ENCODE data around the gene CCDC15.
A peak's percentile ranks its signal among the peaks of the same experiment; 100 is the strongest.

CCDC15 gene, protein sequence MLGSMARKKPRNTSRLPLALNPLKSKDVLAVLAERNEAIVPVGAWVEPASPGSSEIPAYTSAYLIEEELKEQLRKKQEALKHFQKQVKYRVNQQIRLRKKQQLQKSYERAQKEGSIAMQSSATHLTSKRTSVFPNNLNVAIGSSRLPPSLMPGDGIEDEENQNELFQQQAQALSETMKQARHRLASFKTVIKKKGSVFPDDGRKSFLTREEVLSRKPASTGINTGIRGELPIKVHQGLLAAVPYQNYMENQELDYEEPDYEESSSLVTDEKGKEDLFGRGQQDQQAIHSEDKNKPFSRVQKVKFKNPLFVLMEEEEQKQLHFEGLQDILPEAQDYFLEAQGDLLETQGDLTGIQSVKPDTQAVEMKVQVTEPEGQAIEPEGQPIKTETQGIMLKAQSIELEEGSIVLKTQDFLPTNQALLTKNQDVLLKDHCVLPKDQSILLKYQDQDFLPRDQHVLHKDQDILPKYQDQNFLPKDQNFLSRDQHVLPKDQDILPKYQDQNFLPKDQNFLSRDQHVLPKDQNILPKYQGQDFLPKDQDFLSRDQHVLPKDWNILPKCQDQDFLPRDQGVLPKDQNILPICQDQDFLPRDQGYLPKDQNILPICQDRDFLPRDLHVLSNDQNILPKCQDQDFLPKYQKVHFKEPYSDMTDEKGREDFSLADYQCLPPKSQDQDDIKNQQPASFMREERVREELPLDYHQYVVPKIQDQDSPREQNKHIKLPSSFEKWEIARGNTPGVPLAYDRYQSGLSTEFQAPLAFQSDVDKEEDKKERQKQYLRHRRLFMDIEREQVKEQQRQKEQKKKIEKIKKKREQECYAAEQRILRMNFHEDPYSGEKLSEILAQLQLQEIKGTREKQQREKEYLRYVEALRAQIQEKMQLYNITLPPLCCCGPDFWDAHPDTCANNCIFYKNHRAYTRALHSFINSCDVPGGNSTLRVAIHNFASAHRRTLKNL

DNA sequence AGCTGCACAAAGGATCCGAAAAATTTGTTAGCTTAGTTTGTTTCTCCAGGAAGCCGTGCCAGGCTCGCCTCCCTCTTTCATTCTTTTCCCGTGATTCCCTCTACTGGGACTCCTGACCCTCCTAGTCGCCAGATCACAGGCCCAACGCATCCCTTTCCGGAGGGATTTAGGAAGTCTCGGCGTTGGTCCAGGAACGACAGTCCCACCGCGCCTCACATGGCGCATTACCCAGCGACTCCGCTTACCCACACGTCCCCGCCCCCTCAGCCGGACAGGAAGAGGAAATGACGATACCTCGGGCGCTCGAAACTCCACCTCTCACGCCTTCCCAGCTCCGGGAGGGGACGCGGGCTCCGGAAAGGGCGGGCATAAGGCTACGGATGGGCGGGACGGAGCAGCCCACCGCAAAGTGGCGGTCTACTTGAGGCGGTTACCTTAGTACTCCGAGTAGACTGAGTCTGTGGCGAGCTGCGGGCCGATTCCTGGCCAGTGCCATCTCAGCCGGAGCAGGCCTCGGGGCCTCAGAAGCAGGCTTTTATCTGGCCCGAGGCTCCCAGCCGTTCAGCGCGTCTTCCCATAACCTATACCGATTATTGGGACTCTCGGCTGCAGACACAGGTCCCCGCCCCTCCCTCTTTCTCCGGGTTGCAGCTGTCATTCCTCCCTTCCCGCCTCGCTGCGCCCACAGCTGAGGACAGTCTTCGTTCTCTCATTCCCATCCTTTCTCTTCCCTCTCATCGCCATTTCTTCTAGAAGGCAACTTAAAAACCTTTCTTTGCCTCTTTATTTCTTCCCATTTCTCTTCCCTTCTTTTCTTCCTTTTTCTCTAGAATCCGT, at the start of gene CCDC15:
Gene CCDC15 (plus strand): TSS at position 450 of the 837 bp plus-strand sequence. CDS start 531 bp downstream, outside the sequence.
- Histone ChIP-seq H3K79me2 (ENCODE audit: insufficient read depth, low read length) (no peaks in the 10 kb centered on the region), H3K9ac (ENCODE audit: low read length) (peak within 1 kb of the TSS; percentile 79), H3K4me1 (ENCODE audit: insufficient read depth, low read length, severe bottlenecking) (peaks cover 16% of the 10 kb centered on the region), H3K4me2 (ENCODE audit: low read length) (peak within 1 kb of the TSS; percentile 87), H4K20me1 (ENCODE audit: insufficient read depth, low read length) (no peaks in the 10 kb centered on the region), H3K9me2 (ENCODE audit: low read depth, low read length) (no peaks in the 10 kb centered on the region), H3K27me3 (ENCODE audit: insufficient read depth, low read length) (no peaks in the 10 kb centered on the region), H3F3A (ENCODE audit: insufficient read depth, low read length) (no peaks in the 10 kb centered on the region), H2AFZ (ENCODE audit: low read length) (peak within 1 kb of the TSS; percentile 61; the same call in 1 of the 2 replicates), H3K27ac (ENCODE audit: low read depth, low read length, poor library complexity, severe bottlenecking) (no peak within 1 kb of the TSS), H3K36me3 (ENCODE audit: insufficient read depth, low read length) (no peaks in the 10 kb centered on the region; the same call in 1 of the 2 replicates), H3K4me3 (ENCODE audit: low read depth, low read length, poor library complexity, severe bottlenecking) (peak within 1 kb of the TSS; percentile 71), H3K9me3 (ENCODE audit: low read length) (no peaks in the 10 kb centered on the region)
- TF ChIP-seq, protein P1, sequence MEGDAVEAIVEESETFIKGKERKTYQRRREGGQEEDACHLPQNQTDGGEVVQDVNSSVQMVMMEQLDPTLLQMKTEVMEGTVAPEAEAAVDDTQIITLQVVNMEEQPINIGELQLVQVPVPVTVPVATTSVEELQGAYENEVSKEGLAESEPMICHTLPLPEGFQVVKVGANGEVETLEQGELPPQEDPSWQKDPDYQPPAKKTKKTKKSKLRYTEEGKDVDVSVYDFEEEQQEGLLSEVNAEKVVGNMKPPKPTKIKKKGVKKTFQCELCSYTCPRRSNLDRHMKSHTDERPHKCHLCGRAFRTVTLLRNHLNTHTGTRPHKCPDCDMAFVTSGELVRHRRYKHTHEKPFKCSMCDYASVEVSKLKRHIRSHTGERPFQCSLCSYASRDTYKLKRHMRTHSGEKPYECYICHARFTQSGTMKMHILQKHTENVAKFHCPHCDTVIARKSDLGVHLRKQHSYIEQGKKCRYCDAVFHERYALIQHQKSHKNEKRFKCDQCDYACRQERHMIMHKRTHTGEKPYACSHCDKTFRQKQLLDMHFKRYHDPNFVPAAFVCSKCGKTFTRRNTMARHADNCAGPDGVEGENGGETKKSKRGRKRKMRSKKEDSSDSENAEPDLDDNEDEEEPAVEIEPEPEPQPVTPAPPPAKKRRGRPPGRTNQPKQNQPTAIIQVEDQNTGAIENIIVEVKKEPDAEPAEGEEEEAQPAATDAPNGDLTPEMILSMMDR (IDR thresholded peaks at IDR 0.05; ENCODE audit: low read length), result no peak
- no peak for TF ChIP-seq EZH2 (IDR thresholded peaks at IDR 0.05; ENCODE audit: borderline replicate concordance, low read length)

DNA sequence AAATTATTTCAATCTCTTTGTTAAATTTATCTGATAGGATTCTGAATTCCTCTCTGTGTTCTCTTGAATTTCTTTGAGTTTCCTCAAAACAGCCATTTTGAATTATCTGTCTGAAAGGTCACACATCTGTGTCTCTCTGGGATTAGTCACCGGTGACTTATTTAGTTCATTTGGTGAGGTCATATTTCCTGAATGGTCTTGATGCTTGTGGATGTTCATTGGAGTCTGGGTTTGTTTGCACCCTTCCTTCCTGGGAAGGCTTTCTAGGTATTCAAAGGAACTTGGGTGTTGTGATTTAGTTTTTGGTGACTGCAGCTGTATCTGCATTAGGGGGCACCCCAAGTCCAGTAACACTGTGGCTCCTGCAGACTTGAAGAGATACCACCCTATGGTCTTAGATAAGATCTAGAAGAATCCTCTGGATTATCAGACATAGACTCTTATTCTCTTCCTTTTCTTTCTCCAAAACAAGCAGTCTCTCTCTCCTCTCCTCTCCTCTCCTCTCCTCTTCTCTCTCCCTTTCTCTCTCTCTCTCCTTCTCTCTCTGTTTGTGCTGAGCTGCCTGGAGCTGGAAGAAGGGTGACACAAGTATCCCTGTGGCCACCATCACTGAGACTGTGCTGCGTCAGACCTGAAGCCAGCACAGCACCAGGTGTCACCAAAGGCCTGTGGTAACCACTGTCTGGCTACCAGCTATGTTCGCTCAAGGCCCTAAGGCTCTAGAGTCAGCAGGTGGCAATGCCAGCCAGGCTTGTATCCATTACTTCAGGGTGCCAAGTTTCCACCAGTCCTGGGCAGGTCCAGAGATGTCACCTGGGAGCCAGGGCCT, 38.2 kb upstream of the CCDC15 start:
- H3K36me3 ChIP-seq (ENCODE audit: insufficient read depth, low read length), result no peaks in the 10 kb centered on the region
- no peak overlapping the region for H2AFZ ChIP-seq (ENCODE audit: low read length)
- H3K9me2 ChIP-seq (ENCODE audit: low read depth, low read length), result no peaks in the 10 kb centered on the region
- H3K27ac ChIP-seq (ENCODE audit: low read depth, low read length, poor library complexity, severe bottlenecking), result no peak overlapping the region
- H3K9me3 ChIP-seq (ENCODE audit: low read length), result no peaks in the 10 kb centered on the region
- H3K4me3 ChIP-seq (ENCODE audit: low read depth, low read length, poor library complexity, severe bottlenecking), result no peak overlapping the region
- H3K4me2 ChIP-seq (ENCODE audit: low read length), result no peak overlapping the region
- no peaks in the 10 kb centered on the region for H4K20me1 ChIP-seq (ENCODE audit: insufficient read depth, low read length)
- no peaks in the 10 kb centered on the region for H3K79me2 ChIP-seq (ENCODE audit: insufficient read depth, low read length)
- TF ChIP-seq, protein P1 (IDR thresholded peaks at IDR 0.05; ENCODE audit: low read length), result no peak
- no peak for TF ChIP-seq EZH2 (IDR thresholded peaks at IDR 0.05; ENCODE audit: borderline replicate concordance, low read length)
- H3F3A ChIP-seq (ENCODE audit: insufficient read depth, low read length), result no peaks in the 10 kb centered on the region
- H3K4me1 ChIP-seq (ENCODE audit: insufficient read depth, low read length, severe bottlenecking), result no peaks in the 10 kb centered on the region
- H3K9ac ChIP-seq (ENCODE audit: low read length), result no peak overlapping the region
- no peaks in the 10 kb centered on the region for H3K27me3 ChIP-seq (ENCODE audit: insufficient read depth, low read length)
